Astrocyte (in vitro differentiated cells and primary cell): ENCODE data around the gene COQ6.

Experiments used
- EZH2 ChIP-seq: IDR thresholded peaks from 2 replicates; pipeline ENCODE4 v1.6.1; 2012; ENCODE audit warnings: mild to moderate bottlenecking, low read length, inconsistent platforms; ENCODE audit not compliant: insufficient read depth
- TF ChIP-seq, protein P1 (sequence below): IDR thresholded peaks from 2 replicates; pipeline ENCODE4 v1.5.1; 2011; ENCODE audit warnings: low read depth, mild to moderate bottlenecking, inconsistent platforms, low read length, moderate library complexity; ENCODE audit not compliant: insufficient read depth

DNA sequence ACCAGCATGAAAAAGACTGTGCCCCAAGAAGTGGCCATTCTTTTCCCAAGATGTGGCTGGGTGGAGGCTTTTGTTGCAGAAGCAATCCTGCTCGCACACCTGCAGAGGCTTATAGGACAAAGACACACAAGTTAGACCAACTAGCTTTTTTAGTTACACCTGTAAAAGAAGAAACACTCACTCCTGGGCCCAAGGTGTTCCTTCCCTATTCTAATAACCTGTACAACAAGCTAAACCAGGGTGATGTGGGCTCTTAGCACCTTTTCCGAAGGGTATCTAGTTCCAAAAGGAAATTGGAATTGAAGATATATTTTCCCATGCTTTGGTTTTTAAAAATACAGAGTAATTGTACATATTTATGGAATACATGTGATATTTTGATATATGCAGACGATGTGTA is 38.0 kb downstream of the COQ6 start:
- TF ChIP-seq, protein P1, sequence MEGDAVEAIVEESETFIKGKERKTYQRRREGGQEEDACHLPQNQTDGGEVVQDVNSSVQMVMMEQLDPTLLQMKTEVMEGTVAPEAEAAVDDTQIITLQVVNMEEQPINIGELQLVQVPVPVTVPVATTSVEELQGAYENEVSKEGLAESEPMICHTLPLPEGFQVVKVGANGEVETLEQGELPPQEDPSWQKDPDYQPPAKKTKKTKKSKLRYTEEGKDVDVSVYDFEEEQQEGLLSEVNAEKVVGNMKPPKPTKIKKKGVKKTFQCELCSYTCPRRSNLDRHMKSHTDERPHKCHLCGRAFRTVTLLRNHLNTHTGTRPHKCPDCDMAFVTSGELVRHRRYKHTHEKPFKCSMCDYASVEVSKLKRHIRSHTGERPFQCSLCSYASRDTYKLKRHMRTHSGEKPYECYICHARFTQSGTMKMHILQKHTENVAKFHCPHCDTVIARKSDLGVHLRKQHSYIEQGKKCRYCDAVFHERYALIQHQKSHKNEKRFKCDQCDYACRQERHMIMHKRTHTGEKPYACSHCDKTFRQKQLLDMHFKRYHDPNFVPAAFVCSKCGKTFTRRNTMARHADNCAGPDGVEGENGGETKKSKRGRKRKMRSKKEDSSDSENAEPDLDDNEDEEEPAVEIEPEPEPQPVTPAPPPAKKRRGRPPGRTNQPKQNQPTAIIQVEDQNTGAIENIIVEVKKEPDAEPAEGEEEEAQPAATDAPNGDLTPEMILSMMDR: no peak
- no peak for TF ChIP-seq EZH2
